Measurements from ENCODE around the gene TEX264. TPM values are rescaled to one million over a fixed set of nuclear protein-coding genes. Genes with fewer than 3 reads are reported as not detected.

The TEX264 gene
- total and polyA plus RNA-seq, 8 donors = 34.6 to 50.4 (median 37.4) TPM

DNA sequence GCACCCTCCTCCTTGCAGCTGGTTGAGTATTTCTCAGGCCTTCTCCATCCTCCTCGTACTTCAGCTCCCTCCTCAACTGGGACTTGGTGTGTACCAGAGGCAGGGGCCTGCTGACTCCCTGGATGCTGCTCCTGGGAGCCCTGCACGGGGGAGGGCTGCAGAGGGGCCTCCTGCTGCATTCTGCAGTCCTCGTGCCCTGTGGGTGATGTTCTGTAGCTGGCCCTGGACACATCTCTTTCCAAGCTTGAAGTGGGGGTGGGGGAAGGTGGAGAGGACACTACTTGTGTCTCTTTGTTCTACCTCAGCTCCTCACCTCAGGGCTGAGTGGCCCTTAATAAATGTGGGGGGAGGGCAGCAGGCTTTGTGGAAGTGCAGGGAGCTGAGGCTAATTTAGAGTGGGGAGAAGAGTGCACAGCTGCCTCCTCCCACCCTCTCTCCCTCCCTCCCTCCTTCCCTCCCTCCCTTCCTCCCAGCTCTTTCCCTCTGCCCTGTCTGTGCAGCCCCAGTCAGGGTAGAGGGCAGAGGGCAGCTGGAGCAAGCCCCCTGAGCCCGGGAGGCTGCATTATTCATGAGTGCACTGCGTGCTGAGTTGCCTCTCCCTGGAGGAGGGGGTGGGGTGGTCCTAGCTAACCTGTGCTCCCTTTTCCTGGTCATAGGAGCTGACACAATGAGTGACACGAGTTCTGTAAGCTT lies 32.2 kb downstream of the TEX264 start:
- no peak for TF ChIP-seq CTCF (IDR thresholded peaks at IDR 0.05)
- Histone ChIP-seq H3K36me3 (peaks cover 0 to 66% of the 10 kb centered on the region in 2 donors), H3K4me3 (no peak overlapping the region), H3K9me3 (no peaks in the 10 kb centered on the region), H3K27me3 (peaks cover 0 to 13% of the 10 kb centered on the region in 2 donors), H3K4me1 (peaks cover 0 to 10% of the 10 kb centered on the region in 2 donors), H3K27ac (no peak overlapping the region)
- intact Hi-C loops (cut with DNase I) = no loop called here
- DNase-seq (no peak), ATAC-seq (no peak)

DNA sequence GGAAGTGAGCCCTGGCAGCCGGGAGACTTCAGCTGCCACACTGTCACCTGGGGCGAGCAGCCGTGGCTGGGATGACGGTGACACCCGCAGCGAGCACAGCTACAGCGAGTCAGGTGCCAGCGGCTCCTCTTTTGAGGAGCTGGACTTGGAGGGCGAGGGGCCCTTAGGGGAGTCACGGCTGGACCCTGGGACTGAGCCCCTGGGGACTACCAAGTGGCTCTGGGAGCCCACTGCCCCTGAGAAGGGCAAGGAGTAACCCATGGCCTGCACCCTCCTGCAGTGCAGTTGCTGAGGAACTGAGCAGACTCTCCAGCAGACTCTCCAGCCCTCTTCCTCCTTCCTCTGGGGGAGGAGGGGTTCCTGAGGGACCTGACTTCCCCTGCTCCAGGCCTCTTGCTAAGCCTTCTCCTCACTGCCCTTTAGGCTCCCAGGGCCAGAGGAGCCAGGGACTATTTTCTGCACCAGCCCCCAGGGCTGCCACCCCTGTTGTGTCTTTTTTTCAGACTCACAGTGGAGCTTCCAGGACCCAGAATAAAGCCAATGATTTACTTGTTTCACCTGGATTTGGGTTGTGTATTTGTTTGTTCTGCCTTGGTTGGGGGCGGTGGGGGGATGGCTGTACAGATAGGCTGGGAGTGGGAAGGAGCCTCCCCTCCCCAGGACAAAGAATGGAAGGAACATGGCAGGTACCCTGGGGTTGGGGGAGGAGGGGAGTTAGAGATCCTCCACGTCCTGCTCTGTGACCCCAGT lies 32.9 kb downstream of the TEX264 start:
- no peaks in the 10 kb centered on the region for H3K9me3 ChIP-seq
- H3K36me3 ChIP-seq = peaks cover 0 to 59% of the 10 kb centered on the region in 2 donors
- peaks cover 0 to 10% of the 10 kb centered on the region in 2 donors for H3K4me1 ChIP-seq
- ATAC-seq (no peak), DNase-seq (no peak)
- H3K27ac ChIP-seq = no peak overlapping the region
- intact Hi-C loops (cut with DNase I) = no loop called here
- no peak overlapping the region for H3K4me3 ChIP-seq
- H3K27me3 ChIP-seq = peaks cover 0 to 13% of the 10 kb centered on the region in 2 donors
- no peak for TF ChIP-seq CTCF (IDR thresholded peaks at IDR 0.05)

DNA sequence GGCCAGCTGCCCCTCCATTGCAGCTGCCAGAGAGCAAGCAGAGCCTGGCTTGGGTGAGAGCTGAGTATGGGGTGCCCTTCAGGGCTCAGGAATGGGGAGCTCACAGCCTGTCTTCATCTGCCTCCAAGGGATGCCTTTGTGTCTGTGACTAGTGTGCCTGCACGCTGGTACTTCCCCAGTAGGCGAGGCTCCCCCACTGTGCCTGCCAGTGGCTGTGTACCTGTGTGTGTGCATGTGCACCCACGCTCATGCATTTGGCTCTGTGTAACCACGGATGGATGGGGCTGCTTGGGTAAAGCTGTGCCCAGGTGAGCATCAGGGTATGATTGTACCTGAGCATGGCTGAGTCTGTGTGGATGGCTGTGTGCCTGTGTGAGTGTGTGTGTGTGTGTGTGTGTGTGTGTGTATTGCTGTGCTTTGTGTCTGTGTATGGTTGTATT lies 33.5 kb downstream of the TEX264 start:
- Histone ChIP-seq H3K36me3 (peaks cover 0 to 53% of the 10 kb centered on the region in 2 donors), H3K4me3 (no peak overlapping the region), H3K4me1 (peaks cover 0 to 10% of the 10 kb centered on the region in 2 donors), H3K9me3 (no peaks in the 10 kb centered on the region), H3K27me3 (peaks cover 0 to 13% of the 10 kb centered on the region in 2 donors), H3K27ac (no peak overlapping the region)
- no peak for ATAC-seq
- no peak for TF ChIP-seq CTCF (IDR thresholded peaks at IDR 0.05)
- intact Hi-C loops (cut with DNase I) = no loop called here
- DNase-seq = no peak

DNA sequence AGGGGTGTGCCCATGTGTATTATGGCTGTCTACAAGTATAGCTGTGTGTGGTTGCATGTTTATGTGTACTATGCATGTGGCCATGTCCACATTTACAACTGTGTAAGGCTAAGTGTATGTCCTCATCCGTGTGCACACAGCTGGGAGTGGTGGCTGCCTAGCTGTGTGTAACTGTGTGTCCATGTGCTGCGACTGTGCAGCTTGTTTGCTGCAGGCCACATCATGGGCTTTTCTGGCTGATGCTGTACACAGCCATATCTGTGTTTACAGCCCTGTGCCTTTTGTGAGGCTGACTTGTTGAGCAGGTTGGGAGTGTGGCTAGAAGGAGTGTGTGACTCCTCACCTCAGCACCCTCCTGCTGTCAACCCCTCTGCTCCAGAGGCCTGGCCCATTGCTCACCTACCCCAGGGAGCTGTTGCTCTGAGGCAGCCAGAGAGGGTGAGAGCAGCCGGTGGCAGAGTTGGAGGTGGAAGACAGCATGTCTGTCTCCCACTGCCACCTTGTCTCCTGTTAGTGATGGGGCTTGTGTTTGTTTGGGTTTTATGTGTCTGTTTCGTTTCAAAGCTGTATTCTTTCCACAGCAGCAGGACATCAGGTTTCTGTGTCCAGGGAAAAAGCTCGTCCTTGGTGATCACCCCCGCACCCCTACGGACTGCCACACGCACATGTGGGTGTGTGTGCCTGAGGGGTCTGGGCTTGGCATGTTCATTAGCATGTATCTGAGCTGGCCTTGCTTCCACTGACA lies 34.4 kb downstream of the TEX264 start:
- Histone ChIP-seq H3K4me3 (no peak overlapping the region), H3K36me3 (peaks cover 0 to 44% of the 10 kb centered on the region in 2 donors), H3K27me3 (peaks cover 0 to 13% of the 10 kb centered on the region in 2 donors), H3K9me3 (no peaks in the 10 kb centered on the region), H3K4me1 (peaks cover 0 to 10% of the 10 kb centered on the region in 2 donors), H3K27ac (no peak overlapping the region)
- intact Hi-C loops (cut with DNase I) = no loop called here
- ATAC-seq (no peak), DNase-seq (peak in 1 of 4 donors; percentile 19)
- TF ChIP-seq CTCF (IDR thresholded peaks at IDR 0.05) = no peak
